A549 (cell line): ENCODE results near the gene INTS3. TPM values are rescaled to one million over a fixed set of nuclear protein-coding genes. Genes with fewer than 3 reads are reported as not detected.

Experiments used
- ATAC-seq, 2 experiments: fragments of 200-7000 bp in 1 of 2; fragments of >200 bp in 1 of 2; cut with Nextera tagmentation in 1 of 2; cut with Tn5 transposase in 1 of 2; 3 replicates each; pipeline versions ENCODE4 v1.8.0 to v1.9.1; 2018 to 2020; ENCODE audit warnings: mild to moderate bottlenecking in 1 of 2, moderate library complexity in 1 of 2
- CTCF ChIA-PET: fragments of 300-600 bp; sonication (Branson Sonifier 250); formaldehyde crosslinking; extraction: SDS; loops from one replicate; lab custom pipeline; 2021; ENCODE audit warnings: antibody characterized with exemption, inconsistent platforms; lab: Yijun Ruan, JAX
- POLR2A ChIA-PET: fragments of 350-600 bp; formaldehyde crosslinking; extraction: SDS; loops from one replicate; lab custom pipeline; 2021; ENCODE audit warnings: antibody characterized with exemption, inconsistent platforms; lab: Yijun Ruan, JAX
- DNase-seq, 2 experiments: peaks; one replicate each; pipeline versions ENCODE4 v3.0.0 to v3.0.0-alpha.2; 2011 to 2016; ENCODE audit warnings: low read depth in 1 of 2, low spot score in 1 of 2
- FAIRE-seq: peaks from 2 replicates; lab custom pipeline; 2011; peaks lifted over from hg19 to GRCh38; lab: Jason Lieb, UNC
- H3K27ac ChIP-seq, 2 experiments: fragments of >200 bp; sonication (Bioruptor Twin); formaldehyde crosslinking; 3 replicates each; pipeline ENCODE4 v1.5.1; 2016 to 2017
- H3K4me1 ChIP-seq: fragments of >200 bp; sonication (Bioruptor Twin); formaldehyde crosslinking; 3 replicates; pipeline ENCODE4 v1.6.1; 2016
- H3K4me2 ChIP-seq: fragments of >200 bp; sonication (Bioruptor Twin); formaldehyde crosslinking; 3 replicates; pipeline ENCODE4 v1.6.1; 2016
- H3K4me3 ChIP-seq: fragments of >200 bp; sonication (Bioruptor Twin); formaldehyde crosslinking; 3 replicates; pipeline ENCODE4 v1.5.1; 2016
- H3K9me3 ChIP-seq: fragments of >200 bp; sonication (Bioruptor Twin); formaldehyde crosslinking; 3 replicates; pipeline ENCODE4 v1.6.1; 2016
- BCL3 ChIP-seq: fragments of >200 bp; sonication (Bioruptor Twin); formaldehyde crosslinking; IDR thresholded peaks from 3 replicates; pipeline ENCODE4 v1.6.1; 2016
- CBX2 ChIP-seq: fragments of 200-600 bp; sonication (generic); IDR thresholded peaks from 2 replicates; pipeline ENCODE4 v1.6.1; 2016; ENCODE audit warnings: low read depth, mild to moderate bottlenecking, borderline replicate concordance
- CHD2 ChIP-seq: fragments of 150-350 bp; IDR thresholded peaks from 2 replicates; pipeline ENCODE4 v1.6.1; 2014; ENCODE audit warnings: low read length; ENCODE audit not compliant: partially characterized antibody
- CHD4 ChIP-seq: fragments of 200-600 bp; sonication (generic); IDR thresholded peaks from 2 replicates; pipeline ENCODE4 v1.6.1; 2016; ENCODE audit warnings: antibody characterized with exemption, mild to moderate bottlenecking, borderline replicate concordance
- E2F6 ChIP-seq: IDR thresholded peaks from 2 replicates; pipeline ENCODE4 v1.6.1; 2012; ENCODE audit warnings: low read depth, borderline replicate concordance
- EHF ChIP-seq: fragments of 250-450 bp; sonication (Bioruptor Pico); IDR thresholded peaks from 2 replicates; pipeline ENCODE4 v1.5.0; 2020; ENCODE audit warnings: mild to moderate bottlenecking
- EP300 ChIP-seq, 2 experiments: fragments of >200 bp; sonication (Bioruptor Twin); formaldehyde crosslinking; IDR thresholded peaks; 2 replicates in 1 of 2; 3 replicates in 1 of 2; pipeline ENCODE4 v1.6.1; 2016 to 2017
- HDAC2 ChIP-seq: fragments of 200-600 bp; sonication (generic); IDR thresholded peaks from 2 replicates; pipeline ENCODE4 v1.6.1; 2016
- HES2 ChIP-seq: fragments of >200 bp; sonication (Bioruptor Twin); formaldehyde crosslinking; IDR thresholded peaks from 2 replicates; pipeline ENCODE4 v1.6.1; 2016
- JUNB ChIP-seq: fragments of >200 bp; sonication (Bioruptor Twin); formaldehyde crosslinking; IDR thresholded peaks from 2 replicates; pipeline ENCODE4 v1.6.1; 2016
- MAX ChIP-seq: IDR thresholded peaks from 2 replicates; pipeline ENCODE4 v1.6.1; 2012
- MAZ ChIP-seq: fragments of 150-350 bp; IDR thresholded peaks from 2 replicates; pipeline ENCODE4 v1.6.1; 2014; ENCODE audit warnings: antibody characterized with exemption, low read depth, low read length, borderline replicate concordance
- MYC ChIP-seq: IDR thresholded peaks from 2 replicates; pipeline ENCODE4 v1.6.1; 2012; ENCODE audit warnings: mild to moderate bottlenecking, inconsistent platforms, low read length, improper control_type of control experiment, borderline replicate concordance
- PBX3 ChIP-seq: IDR thresholded peaks from 2 replicates; pipeline ENCODE4 v1.6.1; 2012
- RAD21 ChIP-seq, 2 experiments: fragments of >200 bp in 1 of 2; sonication (Bioruptor Twin) in 1 of 2; formaldehyde crosslinking in 1 of 2; IDR thresholded peaks in 1 of 2; conservative IDR thresholded peaks in 1 of 2; 2 replicates in 1 of 2; 3 replicates in 1 of 2; pipeline ENCODE4 v1.6.1; 2012 to 2018; ENCODE audit warnings: inconsistent platforms in 1 of 2
- RCOR1 ChIP-seq: fragments of 150-350 bp; IDR thresholded peaks from 2 replicates; pipeline ENCODE4 v1.6.1; 2014; ENCODE audit warnings: antibody characterized with exemption, low read length, low read depth
- RFX5 ChIP-seq: fragments of 450-650 bp; IDR thresholded peaks from 2 replicates; pipeline ENCODE4 v1.7.1; 2014; ENCODE audit warnings: antibody characterized with exemption, mild to moderate bottlenecking, moderate library complexity
- RNF2 ChIP-seq: fragments of 200-600 bp; sonication (generic); IDR thresholded peaks from 2 replicates; pipeline ENCODE4 v1.6.1; 2016; ENCODE audit warnings: low read depth, mild to moderate bottlenecking, antibody characterized with exemption, moderate library complexity, borderline replicate concordance
- SREBF2 ChIP-seq: fragments of 450-650 bp; IDR thresholded peaks from 2 replicates; pipeline ENCODE4 v1.6.1; 2014; ENCODE audit warnings: mild to moderate bottlenecking, moderate library complexity
- TFCP2L1 ChIP-seq: fragments of 250-450 bp; sonication (Bioruptor Pico); IDR thresholded peaks from 2 replicates; pipeline ENCODE4 v1.5.0; 2021; ENCODE audit warnings: mild to moderate bottlenecking
- TP53 ChIP-seq: fragments of 250-450 bp; sonication (Bioruptor Pico); IDR thresholded peaks from 2 replicates; pipeline ENCODE4 v1.5.0; 2021; ENCODE audit warnings: mild to moderate bottlenecking, moderate library complexity
- USF2 ChIP-seq: fragments of 450-650 bp; IDR thresholded peaks from 2 replicates; pipeline ENCODE4 v1.6.1; 2014; ENCODE audit warnings: antibody characterized with exemption
- ZFP36 ChIP-seq: fragments of 450-650 bp; IDR thresholded peaks from 2 replicates; pipeline ENCODE4 v1.6.1; 2014; ENCODE audit warnings: borderline replicate concordance; ENCODE audit not compliant: partially characterized antibody
- ZNF302 ChIP-seq: fragments of 250-450 bp; sonication (Bioruptor Pico); IDR thresholded peaks from 2 replicates; pipeline ENCODE4 v1.9.0; 2021; ENCODE audit warnings: inconsistent platforms, mild to moderate bottlenecking, moderate library complexity
- WGBS: methylation state at CpG from one replicate; pipeline ENCODE4 v1.1.6; 2017; ENCODE audit errors: missing lambda C conversion rate; 5-methylcytosine and 5-hydroxymethylcytosine counted together
- polyA plus RNA-seq, 4 experiments: library from polyadenylated mRNA; depleted of rRNA in 3 of 4; stranded (reverse); fragments of >200 nt; fragmentation: RNase III in 1 of 4; extraction: RNeasy Plus Mini Kit Qiagen cat#74134 plus additional on column Dnase treatment in 1 of 4; gene quantifications; 2 replicates in 3 of 4; 3 replicates in 1 of 4; pipeline ENCODE4 v1.2.3, GENCODE V29; 2011 to 2017

Gene INTS3
- polyA plus RNA-seq, 2 of the 4 experiments (the other 2 are of a cell fraction): 23.5 to 34.1 TPM

GRCh38 chr1:153760440-153760839 lies 32.6 kb downstream of the INTS3 start:
- no peak for TF ChIP-seq HDAC2
- TF ChIP-seq HES2: no peak
- no peak for TF ChIP-seq RAD21 (conservative IDR thresholded peaks at IDR 0.05 in 1 of 2, IDR thresholded peaks at IDR 0.05 in 1 of 2)
- TF ChIP-seq USF2: no peak
- no peak for TF ChIP-seq CHD2
- no peak for TF ChIP-seq CBX2
- no peak for TF ChIP-seq BCL3
- no peak for TF ChIP-seq RCOR1
- no peak for TF ChIP-seq PBX3
- TF ChIP-seq RFX5: no peak
- no peak for TF ChIP-seq TP53 (CRISPR knock-in tag)
- TF ChIP-seq, all 56 proteins: peak for 0

GRCh38 chr1:153763365-153764225 lies 35.7 kb downstream of the INTS3 start:
- ATAC-seq (no peak), FAIRE-seq (no peak), DNase-seq (no peak)
- POLR2A ChIA-PET: interaction anchor here (0.5 kb wide), 1 partner anchor 1852 kb away, joined by 6 read pairs; no protein-coding TSS in a partner anchor
- 84% methylated on average over 7 of the region's 7 CpGs for WGBS
- CTCF ChIA-PET: interaction anchor here (0.5 to 5.4 kb wide), 8 partner anchors 8 to 1837 kb away, joined by 3 to 36 read pairs (median 8); partner anchors contain the start of genes NPR1 and RAB13
- Histone ChIP-seq H3K27ac (no peak overlapping the region), H3K4me3 (no peak overlapping the region), H3K4me1 (no peaks in the 10 kb centered on the region), H3K9me3 (no peaks in the 10 kb centered on the region), H3K4me2 (no peak overlapping the region)
- TF ChIP-seq SREBF2 (no peak), EHF (CRISPR knock-in tag) (no peak), PBX3 (no peak), JUNB (no peak), RAD21 (conservative IDR thresholded peaks at IDR 0.05 in 1 of 2, IDR thresholded peaks at IDR 0.05 in 1 of 2) (no peak), MAX (no peak), ZFP36 (no peak), TFCP2L1 (CRISPR knock-in tag) (no peak), ZNF302 (CRISPR knock-in tag) (no peak), TP53 (CRISPR knock-in tag) (no peak), MYC (no peak), MAZ (no peak), E2F6 (no peak), CHD4 (no peak), RNF2 (no peak), CBX2 (no peak), USF2 (no peak), EP300 (IDR thresholded peaks at IDR 0.05) (no peak)

More at GRCh38 chr1:153760440-153760839, 32.6 kb downstream of the INTS3 start:
- DNase-seq (no peak), FAIRE-seq (no peak), ATAC-seq (no peak)
- H3K4me3 ChIP-seq: no peak overlapping the region
- ChIA-PET POLR2A (no interaction called here), CTCF (interaction anchor here (0.6 to 6.9 kb wide), 5 partner anchors 11 to 249 kb away, joined by 3 to 33 read pairs (median 5); partner anchors contain the start of gene RAB13)
- no peaks in the 10 kb centered on the region for H3K4me1 ChIP-seq
- no peak overlapping the region for H3K4me2 ChIP-seq
- WGBS: 96% methylated on average over 4 of the region's 4 CpGs
- no peak overlapping the region for H3K27ac ChIP-seq
- no peaks in the 10 kb centered on the region for H3K9me3 ChIP-seq
